Measurements from ENCODE around the gene TARS2.

TARS2 gene

DNA sequence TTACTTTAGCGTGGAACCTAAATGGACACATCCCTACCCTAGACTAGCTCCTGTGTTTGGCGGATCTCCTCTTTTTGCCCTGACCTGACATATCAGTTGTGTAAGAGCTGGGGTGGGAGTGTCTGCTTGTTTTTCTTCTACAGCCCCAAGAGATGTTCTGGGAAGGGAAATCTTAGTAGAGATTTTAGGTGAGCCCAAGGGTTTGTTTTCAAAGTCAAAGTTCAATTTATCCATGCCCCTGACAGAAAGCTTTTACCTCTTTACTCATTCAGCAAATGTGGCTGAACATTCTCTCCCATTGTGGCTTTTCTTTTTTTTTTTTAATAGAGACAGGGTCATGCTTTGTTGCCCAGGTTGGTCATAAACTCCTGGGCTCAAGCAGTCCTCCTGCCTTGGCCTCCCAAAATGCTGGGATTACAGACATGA is 7.3 kb upstream of the TARS2 start:
- no peak for DNase-seq
- TF ChIP-seq GATA1 (IDR thresholded peaks at IDR 0.05; ENCODE audit: low read depth, low read length) (no peak), POLR2A (IDR thresholded peaks at IDR 0.05; ENCODE audit: low read length) (no peak)

DNA sequence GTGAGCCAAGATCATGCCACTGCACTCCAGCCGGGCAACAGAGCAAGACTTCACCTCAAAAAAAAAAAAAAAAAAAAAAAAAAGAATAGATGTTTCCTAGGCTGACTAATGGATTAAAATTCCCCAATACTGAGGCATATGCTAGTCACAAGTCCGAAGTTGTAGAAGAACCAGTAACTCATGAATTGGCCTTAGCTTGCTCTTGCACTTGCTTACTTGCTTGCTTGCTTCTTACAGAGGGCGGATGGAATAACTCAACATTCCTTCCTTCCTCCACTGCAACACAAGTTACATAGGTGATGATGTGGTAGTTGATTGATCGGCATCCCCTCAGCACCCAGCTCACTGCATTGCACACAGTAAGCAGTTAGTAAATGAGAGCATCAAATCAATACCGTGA is 2.8 kb upstream of the TARS2 start:
- no peak for DNase-seq
- TF ChIP-seq GATA1 (IDR thresholded peaks at IDR 0.05; ENCODE audit: low read depth, low read length), result no peak
- no peak for TF ChIP-seq POLR2A (IDR thresholded peaks at IDR 0.05; ENCODE audit: low read length)

DNA sequence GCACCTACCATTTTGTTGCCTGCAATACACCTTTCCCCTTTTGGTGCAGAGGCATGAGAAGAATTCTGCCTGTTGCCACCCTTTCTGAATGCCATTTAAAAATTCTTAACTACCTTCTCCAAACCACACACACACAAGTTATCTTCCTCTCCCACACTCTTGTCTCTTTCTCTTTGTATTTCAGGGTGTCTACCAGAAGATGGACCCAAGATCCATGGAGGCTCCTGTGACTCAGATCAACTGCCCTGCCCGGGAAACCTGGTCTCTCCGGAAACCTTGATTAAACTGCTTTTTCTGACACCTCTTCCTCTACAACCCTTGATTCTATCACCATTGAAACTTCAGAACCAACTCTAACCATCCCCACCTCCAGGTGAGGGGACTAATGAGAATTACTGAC is 2.4 kb upstream of the TARS2 start:
- peak; percentile 37 to 53 for DNase-seq

DNA sequence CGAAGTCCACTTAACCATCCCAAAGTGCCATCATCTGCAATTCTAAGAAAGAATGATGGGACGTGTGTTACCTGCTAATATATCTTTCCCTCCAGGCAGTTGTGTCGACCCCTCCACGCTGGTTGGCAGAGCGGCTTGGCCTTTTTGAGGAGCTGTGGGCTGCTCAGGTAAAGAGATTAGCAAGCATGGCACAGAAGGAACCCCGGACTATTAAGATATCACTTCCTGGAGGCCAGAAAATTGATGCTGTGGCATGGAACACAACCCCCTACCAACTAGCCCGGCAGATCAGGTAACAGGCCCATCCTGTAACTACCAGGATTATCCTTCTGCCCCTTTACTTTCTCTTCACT is 520 bp downstream of the TARS2 start:
- DNase-seq, result no peak
- TF ChIP-seq POLR2A (IDR thresholded peaks at IDR 0.05; ENCODE audit: low read length), result no peak
- TF ChIP-seq GATA1 (IDR thresholded peaks at IDR 0.05; ENCODE audit: low read depth, low read length), result no peak

More for the DNA sequence above, 2.4 kb upstream of the TARS2 start:
- TF ChIP-seq GATA1 (IDR thresholded peaks at IDR 0.05; ENCODE audit: low read depth, low read length) (no peak), POLR2A (IDR thresholded peaks at IDR 0.05; ENCODE audit: low read length) (no peak)

DNA sequence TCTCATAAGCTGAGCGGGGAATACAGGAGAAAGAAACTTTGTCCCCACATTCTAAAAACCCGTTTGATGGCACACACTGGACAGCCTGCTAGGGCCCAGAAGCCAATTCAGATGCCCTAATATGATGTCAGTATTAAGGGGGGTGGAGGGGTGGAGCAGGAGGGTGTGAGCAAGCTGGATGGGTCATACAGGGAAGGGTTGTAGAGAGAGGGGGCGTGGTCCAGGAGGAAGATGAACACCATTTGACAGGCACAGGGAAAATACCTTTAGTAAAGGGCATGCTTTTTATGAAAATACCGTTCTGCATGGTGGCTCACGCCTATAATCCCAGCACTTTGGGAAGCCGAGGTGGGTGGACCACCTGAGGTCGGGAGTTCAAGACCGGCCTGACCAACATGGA is 6.0 kb downstream of the TARS2 start:
- DNase-seq, result peak in 1 of 2 experiments; percentile 22
- TF ChIP-seq GATA1 (IDR thresholded peaks at IDR 0.05; ENCODE audit: low read depth, low read length) (no peak), POLR2A (IDR thresholded peaks at IDR 0.05; ENCODE audit: low read length) (no peak)

DNA sequence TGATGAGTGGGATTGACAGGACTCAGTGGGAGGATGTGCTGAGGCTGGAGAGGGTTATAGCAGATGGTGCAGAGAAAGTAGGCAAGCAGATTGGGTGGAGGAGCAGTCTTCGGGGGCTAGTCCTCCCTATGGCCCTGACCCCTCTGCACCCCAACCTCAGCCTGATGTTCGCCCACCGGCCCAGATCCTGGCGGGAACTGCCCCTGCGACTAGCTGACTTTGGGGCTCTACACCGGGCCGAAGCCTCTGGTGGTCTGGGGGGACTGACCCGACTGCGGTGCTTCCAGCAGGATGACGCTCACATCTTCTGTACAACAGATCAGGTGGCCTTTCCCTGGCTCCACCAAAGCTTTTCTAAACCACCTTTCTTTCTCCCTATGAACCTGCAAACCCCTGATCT is 11.1 kb downstream of the TARS2 start:
- TF ChIP-seq POLR2A (IDR thresholded peaks at IDR 0.05; ENCODE audit: low read length) (no peak), GATA1 (IDR thresholded peaks at IDR 0.05; ENCODE audit: low read depth, low read length) (no peak)
- DNase-seq, result no peak

DNA sequence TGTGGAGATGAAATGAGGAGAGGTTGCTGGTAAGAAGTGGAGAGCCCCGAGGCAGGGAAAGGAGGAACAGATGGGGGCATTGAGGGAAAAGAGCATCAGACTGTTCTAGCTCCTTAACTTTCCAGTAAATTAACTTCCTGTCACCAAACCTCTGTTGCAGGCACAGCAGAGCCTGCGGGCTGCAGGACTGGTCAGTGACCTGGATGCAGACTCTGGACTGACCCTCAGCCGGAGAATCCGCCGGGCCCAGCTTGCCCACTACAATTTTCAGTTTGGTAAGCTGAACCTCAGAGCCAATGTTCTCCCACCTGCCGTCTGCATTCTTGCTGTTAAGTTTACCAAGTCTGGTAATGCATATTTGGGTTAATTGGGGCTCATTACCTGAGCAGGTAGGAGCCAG is 18.2 kb downstream of the TARS2 start:
- no peak for TF ChIP-seq POLR2A (IDR thresholded peaks at IDR 0.05; ENCODE audit: low read length)
- TF ChIP-seq GATA1 (IDR thresholded peaks at IDR 0.05; ENCODE audit: low read depth, low read length), result no peak
- DNase-seq, result no peak

DNA sequence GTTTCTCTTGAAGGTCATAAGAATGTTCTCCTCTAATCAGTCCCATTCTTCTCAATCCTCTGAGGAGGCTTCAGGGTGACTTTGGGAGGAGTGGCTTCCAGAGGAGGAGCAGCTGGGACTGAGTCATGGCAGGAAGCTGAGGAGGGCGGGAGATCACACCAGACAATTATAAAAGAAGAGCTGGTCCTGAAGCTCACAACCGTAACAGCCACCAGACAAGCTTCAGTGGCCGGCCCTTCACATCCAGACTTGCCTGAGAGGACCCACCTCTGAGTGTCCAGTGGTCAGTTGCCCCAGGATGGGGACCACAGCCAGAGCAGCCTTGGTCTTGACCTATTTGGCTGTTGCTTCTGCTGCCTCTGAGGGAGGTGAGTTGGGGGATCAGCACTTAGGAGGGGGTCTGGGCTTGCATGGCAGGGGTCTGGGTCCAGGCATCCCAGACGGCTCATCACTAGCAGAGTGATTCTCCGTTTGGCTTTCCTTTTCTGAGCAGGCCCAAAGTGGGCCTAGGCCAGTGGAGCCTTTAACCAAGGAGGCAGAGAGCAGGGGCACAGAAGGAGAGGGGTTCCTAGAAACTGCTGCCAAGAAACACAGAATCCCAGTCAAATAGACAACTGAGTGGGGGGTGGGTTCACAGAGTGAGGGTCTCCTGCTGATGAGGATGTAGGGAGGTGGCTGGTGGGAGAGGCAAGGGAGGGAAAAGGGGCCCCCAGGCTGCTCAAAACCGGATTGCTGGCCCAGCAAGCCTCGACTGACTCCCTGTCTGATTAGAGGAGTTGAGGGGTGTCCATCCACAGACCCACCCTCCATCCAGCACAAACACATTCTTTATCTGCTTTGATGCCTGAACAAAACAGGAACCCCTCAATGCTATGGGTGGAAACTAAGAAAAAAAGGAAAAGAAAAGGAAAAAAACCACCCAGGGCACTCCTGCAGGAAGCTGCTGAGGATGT is 21.0 kb downstream of the TARS2 start, which contains the start of gene ECM1:
Gene ECM1, plus strand, starts transcription at position 198 of the 953 bp plus-strand sequence. Its CDS starts 101 bp downstream, at position 299.
- DNase-seq, result peak in 1 of 2 experiments; percentile 61
- TF ChIP-seq POLR2A (IDR thresholded peaks at IDR 0.05; ENCODE audit: low read length), result peak; percentile 12
- no peak for TF ChIP-seq GATA1 (IDR thresholded peaks at IDR 0.05; ENCODE audit: low read depth, low read length)

DNA sequence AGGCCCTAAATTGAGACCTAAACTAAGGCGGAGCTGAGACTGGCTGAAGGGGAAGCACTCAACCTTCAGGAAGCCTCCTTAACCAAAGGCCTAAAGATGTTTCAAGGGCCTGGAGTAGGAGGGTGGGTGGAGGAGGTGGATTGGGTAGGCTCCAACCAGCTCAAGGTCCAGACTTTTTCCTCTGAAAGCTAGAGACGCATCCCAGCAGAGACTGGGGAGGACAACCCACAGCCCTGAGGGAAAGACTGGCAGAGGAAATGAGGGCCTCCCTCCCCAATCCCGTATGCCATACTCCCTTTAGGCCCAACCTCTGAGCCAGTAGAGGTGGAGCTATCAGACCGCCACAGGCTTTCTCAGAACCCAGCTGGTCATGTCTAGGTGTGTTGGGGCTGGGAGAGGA is 21.8 kb downstream of the TARS2 start:
- TF ChIP-seq GATA1 (IDR thresholded peaks at IDR 0.05; ENCODE audit: low read depth, low read length), result no peak
- no peak for TF ChIP-seq POLR2A (IDR thresholded peaks at IDR 0.05; ENCODE audit: low read length)
- DNase-seq, result no peak

DNA sequence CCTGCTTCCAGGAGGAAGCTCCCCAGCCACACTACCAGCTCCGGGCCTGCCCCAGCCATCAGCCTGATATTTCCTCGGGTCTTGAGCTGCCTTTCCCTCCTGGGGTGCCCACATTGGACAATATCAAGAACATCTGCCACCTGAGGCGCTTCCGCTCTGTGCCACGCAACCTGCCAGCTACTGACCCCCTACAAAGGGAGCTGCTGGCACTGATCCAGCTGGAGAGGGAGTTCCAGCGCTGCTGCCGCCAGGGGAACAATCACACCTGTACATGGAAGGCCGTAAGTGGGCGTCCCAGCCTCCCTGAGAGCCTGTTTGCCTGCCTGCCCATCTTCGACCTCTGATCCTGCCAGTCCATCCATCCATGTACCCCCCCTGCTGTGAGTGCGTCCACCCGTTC is 24.3 kb downstream of the TARS2 start:
- TF ChIP-seq GATA1 (IDR thresholded peaks at IDR 0.05; ENCODE audit: low read depth, low read length), result no peak
- TF ChIP-seq POLR2A (IDR thresholded peaks at IDR 0.05; ENCODE audit: low read length), result no peak

DNA sequence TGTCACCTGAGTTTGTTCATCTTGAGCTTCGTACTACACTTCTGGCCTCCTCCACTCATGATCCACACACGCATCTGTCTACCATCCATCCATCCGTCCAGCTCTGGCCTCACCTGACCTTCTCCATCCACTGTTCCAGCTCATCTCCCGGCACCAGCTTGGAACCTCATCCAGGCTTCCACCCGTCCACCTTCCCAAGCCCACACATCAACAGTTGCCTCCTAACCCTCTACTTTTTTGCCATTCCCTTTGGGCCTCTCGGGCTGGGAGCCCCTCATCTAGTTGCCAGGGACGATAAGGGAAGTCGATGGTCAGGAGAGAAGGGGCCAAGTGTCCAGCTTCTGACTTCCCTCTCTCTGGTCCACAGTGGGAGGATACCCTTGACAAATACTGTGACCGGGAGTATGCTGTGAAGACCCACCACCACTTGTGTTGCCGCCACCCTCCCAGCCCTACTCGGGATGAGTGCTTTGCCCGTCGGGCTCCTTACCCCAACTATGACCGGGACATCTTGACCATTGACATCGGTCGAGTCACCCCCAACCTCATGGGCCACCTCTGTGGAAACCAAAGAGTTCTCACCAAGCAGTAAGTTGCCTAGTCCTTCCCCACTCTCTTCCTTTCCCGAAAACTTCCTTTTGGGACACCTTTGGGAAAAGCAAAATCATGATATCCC is 24.9 kb downstream of the TARS2 start:
- DNase-seq, result no peak
- TF ChIP-seq GATA1 (IDR thresholded peaks at IDR 0.05; ENCODE audit: low read depth, low read length) (no peak), POLR2A (IDR thresholded peaks at IDR 0.05; ENCODE audit: low read length) (no peak)

More for the DNA sequence above, 24.3 kb downstream of the TARS2 start:
- no peak for DNase-seq

DNA sequence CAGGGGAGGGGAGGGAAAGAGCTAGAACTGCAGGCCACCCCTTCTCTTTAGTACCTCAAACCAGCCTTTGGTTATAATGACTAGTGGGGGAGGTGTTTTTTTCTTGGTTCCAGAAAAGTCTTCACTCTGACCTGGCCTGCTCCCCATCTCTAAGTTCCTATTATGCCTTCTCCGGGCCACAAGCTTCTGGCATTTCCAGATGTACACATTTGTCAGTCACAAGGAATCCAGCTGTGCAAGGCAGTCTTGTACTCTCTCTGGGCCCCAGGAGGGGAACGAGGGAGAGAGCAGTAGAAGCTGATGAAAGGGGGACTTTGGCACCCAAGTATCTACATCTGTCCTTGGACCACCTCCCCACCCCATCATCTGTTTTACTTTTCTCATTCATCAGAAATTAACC is 25.6 kb downstream of the TARS2 start:
- no peak for DNase-seq
- no peak for TF ChIP-seq POLR2A (IDR thresholded peaks at IDR 0.05; ENCODE audit: low read length)
- TF ChIP-seq GATA1 (IDR thresholded peaks at IDR 0.05; ENCODE audit: low read depth, low read length), result no peak

DNA sequence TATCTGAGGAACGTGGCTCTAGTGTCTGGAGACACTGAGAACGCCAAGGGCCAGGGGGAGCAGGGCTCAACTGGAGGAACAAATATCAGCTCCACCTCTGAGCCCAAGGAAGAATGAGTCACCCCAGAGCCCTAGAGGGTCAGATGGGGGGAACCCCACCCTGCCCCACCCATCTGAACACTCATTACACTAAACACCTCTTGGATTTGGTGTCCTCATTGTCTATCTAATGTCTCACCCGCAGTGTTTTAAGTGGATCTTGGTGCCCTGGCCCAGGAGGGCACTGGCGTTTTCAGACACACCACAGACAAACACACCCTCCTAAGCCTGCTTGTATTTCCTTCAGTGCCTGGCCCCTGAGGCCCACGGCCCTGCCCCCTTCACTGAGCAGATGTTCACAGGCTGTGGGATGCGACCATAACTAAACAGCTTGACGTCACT is 26.2 kb downstream of the TARS2 start:
- TF ChIP-seq POLR2A (IDR thresholded peaks at IDR 0.05; ENCODE audit: low read length), result no peak
- no peak for TF ChIP-seq GATA1 (IDR thresholded peaks at IDR 0.05; ENCODE audit: low read depth, low read length)
- peak; percentile 57 to 73 for DNase-seq

DNA sequence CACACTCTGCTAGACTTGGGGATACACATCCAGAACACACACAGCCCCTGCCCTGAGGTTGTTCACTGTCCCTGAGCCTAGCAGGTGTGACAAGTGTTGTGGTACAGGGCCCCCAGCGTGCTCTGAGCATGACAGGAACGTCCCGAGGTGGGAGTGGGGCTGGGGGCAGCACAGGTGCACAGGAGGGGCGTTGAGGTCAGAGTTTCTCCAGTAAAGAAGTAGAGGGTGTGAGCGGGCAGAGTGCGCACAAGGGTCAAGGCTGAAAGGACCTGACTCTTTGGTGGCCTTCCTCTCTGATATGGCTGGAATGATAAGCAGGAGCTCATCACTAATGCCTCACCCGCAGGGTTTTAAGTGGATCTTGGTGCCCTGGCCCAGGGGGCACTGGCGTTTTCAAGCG is 27.0 kb downstream of the TARS2 start:
- TF ChIP-seq GATA1 (IDR thresholded peaks at IDR 0.05; ENCODE audit: low read depth, low read length) (no peak), POLR2A (IDR thresholded peaks at IDR 0.05; ENCODE audit: low read length) (no peak)
- no peak for DNase-seq

Measured in erythroblast (primary cell).